ENCODE data around the gene COX5B. TPM values are rescaled to one million over a fixed set of nuclear protein-coding genes. Genes with fewer than 3 reads are reported as not detected.
"Not testable (repeated sequence)": the region's sequence is repeated elsewhere in the genome, so short reads cannot be mapped to it uniquely, and the experiment has no call there.

Gene COX5B
- total RNA-seq, 1 donor from 2014 or later, result 221 TPM

DNA sequence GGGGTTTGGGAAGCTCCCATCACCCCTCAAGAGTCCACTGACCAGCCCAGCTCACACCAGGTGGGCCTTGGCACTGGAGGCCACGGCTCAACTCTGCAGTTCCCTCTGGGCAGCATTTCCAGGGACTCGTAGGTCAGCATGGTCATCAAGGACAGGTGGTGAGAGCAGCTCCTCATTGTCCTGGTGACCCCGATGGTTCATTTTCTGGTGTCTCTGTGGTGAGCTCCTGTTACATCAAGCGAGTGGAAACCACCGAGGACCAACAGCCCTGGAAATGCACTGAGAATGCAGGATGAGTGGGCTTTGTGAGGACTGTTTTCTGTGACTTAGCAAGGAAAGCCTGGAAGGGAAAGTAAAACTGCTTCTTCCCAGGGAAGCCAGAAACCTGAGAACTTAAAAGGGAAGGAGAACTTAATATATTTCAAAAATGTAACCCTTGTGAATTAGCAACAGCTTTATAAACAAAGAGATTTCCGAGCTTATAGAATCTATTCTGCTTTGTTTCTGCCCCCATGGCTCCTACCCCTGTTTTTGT is 26.8 kb downstream of the COX5B start:
- not testable (repeated sequence) for DNase-seq (ENCODE audit: low spot score)

DNA sequence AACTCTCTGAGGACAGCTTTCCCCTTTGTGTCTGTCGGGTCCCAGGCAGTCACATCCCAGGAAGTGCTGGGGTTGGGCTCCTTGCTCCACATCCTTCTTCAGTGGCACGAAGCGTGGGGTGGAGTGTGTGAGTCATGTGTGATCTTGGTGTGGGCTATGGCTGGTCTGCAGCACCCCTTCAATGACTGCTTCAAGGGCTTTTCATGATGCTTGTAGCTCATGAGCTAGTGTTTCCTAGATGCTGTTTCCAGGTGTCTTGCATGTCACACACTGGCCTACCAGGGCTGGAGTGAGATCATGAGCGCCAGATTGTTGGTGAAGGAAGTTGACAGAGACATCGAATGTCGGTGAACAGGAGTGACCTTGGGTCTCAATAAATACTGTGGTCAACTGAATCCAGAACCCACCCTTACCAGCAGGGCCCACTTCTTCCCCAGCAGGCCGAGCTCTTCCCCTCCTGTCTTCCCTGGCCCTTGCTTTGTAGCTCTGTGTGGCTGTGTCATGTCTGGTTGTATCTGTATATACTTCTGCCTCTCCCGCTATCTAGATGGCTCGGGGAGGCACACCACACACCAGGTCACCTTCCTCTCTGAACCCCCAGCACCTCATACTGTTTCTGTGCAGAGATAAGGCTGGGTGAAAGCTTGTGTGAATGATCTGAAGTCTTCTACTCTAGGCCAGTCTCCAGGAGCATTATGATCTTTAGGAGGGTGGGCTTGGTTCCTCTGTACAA is 27.5 kb downstream of the COX5B start:
- no peak for DNase-seq (ENCODE audit: low spot score)

DNA sequence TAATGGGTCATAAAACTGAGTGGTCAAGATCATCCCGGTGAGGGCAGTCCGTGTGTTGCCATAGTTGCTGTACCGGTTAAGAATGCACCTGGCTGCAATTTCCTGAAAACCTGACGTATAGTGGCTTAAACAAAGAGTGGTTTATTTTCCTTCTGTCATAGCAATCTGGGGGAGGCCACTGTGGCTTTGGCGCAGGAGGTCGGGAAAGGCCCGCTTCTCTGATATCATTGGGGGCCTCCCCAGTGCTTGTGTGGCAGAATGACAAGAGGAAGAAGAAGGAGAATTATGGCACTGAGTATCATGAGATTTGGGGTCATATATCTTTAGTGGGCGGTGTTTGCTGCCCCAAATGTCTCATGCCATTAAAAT is 28.0 kb downstream of the COX5B start:
- no peak for DNase-seq (ENCODE audit: low spot score)

DNA sequence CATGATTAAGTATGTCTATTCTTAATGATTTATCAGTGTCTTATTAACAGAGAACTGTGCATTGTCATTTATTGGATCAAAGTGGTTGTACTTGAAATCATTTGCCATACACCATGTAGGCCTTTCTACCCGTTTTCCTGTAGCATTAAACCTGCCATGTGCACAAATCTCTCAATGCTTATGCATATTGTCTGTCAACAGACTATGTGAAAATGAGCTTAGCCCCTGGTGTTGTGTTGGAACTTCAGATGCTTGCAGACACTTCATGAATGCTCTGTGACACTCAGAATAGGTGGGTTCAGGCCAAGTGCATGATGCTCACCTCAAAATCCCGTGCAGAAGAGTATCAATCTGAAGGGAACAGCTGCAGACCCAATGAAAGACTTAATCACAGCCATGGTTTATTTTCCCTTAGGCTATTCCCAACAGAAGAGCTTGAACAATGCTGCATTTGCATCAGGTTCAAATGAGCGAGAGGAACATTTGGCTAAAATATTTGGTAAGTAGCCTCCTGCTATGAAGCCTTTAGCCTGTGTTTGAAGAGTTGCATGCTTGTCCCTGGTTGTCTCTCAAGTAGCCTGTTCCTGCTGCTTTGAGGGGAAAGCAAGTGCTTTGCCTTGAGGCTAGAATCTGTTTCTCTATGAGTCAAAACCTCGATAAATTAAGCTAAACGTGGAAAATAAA is 29.7 kb downstream of the COX5B start:
- DNase-seq (ENCODE audit: low spot score), result no peak

DNA sequence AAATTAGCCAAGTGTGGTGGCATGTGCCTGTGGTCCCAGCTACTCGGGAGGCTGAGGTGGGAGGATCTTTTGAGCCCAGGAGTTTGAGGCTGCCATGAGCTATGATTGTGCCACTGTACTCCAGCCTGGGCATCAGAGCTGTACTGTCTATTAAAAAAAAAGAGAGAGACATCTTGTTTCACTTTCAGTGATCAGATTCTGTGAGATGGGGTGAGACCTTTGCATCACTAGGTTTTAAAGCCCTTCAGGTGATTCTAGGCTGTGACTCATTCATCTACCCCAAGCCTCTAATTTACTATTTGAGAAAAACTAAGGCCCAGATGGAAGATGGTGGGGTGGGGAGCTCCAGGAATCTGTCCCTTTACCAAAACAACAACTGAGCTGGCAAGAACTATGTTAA is 30.8 kb downstream of the COX5B start:
- no peak for DNase-seq (ENCODE audit: low spot score)

DNA sequence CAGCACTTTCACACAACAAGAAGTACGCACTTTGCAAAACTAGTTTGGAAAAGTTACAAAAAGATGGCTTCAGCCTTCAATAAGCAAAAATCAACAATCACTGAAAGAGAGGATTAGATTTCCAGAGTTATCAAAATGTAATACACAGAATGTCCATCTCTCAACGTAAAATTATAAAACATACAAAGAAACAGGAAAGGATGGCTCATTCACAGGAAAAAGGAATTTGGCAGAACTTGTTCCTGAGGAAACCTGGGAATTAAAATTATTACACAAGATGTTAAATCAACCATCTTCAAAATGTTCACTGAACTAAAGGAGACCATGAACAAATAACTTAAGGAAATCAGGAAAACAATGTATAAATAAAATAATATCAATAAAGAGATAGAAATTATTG is 31.6 kb downstream of the COX5B start:
- DNase-seq (ENCODE audit: low spot score), result no peak

DNA sequence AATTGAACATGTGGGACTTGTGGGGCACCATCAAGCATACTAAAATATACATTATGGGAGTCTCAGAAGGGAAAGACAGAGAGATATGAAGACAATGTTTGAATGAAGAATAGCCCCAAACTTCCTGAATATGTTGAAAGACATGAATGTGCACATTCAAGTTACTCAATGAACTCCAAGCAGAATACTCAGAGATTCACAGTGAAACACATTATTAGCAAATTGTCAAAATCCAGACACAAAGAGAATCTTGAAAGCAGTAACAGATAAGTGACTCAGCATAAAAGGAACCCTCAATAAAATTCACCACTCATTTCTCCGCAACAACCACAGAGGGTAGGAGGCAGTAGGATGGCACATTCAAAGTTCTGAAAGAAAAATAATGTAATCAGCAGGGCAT is 32.4 kb downstream of the COX5B start:
- DNase-seq (ENCODE audit: low spot score), result no peak

DNA sequence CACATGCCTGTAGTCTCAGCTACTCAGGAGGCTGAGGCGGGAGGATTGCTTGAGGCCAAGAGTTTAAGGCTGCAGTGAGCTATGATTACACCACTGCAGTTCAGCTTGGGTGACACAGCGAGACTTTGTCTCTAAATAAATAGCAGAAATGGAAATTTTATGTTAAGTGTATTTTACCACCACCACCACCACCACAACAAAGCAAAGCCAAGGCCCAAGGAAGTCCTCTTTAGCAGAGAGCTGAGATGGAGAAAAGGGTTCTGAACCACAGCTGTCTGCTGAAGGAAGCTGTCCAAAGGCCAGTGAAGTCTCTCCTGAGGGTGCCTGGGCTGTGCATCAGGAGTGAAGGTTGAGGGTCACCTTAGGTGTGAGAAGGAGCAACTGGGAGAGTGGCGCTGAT is 41.4 kb downstream of the COX5B start:
- DNase-seq (ENCODE audit: low spot score), result not testable (repeated sequence)

DNA sequence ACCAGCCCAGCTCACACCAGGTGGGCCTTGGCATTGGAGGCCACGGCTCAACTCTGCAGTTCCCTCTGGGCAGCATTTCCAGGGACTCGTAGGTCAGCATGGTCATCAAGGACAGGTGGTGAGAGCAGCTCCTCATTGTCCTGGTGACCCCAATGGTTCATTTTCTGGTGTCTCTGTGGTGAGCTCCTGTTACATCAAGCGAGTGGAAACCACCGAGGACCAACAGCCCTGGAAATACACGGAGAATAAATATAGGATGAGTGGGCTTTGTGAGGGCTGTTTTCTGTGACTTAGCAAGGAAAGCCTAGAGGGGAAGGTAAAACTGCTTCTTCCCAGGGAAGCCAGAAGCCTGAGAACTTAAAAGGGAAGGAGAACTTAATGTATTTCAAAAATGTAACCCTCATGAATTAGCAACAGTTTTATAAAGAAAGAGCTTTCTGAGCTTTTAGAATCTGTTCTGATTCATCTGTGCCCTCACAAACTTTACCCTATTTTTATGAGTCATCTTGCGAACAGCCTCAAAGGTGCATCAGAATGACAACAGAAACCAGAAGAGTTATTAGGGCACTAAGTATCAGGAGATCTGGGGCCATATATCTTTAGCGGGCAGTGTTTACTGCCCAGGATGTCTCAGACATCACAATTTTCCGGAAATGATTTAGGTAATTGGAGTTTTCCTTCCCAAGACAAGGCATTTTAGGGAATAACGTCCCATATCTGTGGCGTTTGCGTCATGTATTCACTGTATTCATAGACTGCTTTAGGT is 42.4 kb downstream of the COX5B start:
- no peak for DNase-seq (ENCODE audit: low spot score)

DNA sequence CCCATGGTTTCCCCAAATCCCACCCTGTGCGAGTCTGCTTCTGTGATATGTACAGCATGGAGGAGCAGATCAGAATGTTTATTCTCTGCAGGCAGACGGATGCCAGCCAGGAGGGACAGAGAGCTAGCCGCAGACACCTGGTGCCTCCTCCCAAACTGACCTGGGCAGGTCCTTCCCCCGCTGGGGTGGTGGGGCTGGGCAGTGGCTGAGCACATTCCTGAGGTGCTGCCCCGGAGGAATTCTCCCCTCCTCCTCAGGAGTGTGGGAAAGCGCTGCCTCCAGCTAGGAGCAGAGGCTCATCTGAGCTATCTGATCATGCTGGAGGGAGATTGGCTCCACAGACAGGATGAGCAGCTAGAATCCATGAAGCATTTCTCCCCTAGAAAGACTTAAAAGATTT is 45.3 kb downstream of the COX5B start:
- peak; percentile 81 for DNase-seq (ENCODE audit: low spot score)

DNA sequence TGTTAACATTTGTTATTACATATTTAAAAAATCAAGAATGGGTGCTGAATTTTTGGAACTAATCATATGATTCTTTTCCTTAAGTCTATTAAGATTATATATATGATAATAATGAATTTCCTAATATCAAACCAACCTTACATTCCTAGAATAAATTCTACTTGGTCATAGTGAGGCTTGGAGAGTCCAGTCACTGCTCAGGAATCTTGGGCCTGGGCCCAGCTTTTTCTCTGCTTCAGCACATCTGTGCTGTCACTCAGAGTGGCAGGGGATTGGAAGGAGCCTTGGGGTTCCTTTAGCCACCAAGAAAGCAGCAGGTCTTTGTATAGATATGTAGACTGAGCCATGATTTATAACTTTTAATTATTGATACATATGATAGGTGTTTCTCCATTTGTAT is 47.6 kb downstream of the COX5B start:
- DNase-seq (ENCODE audit: low spot score), result no peak

DNA sequence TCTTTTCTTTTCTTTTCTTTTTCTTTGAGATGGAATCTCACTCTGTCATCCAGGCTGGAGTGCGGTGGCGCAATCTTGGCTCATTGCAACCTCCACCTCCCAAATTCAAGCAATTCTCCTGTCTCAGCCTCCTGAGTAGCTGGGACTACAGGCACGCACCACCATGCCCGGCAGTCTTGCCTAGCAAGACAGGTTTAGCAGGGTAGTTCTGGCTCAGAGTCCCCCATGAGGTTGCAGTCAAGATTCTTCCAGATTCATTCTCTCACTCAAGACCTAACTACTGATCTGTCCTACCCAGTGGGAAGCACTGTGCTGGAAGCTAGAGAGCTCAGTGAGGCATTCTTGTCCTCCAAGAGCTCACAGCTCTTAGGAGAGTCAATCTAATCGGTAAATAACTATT is 49.9 kb downstream of the COX5B start:
- DNase-seq (ENCODE audit: low spot score), result no peak

DNA sequence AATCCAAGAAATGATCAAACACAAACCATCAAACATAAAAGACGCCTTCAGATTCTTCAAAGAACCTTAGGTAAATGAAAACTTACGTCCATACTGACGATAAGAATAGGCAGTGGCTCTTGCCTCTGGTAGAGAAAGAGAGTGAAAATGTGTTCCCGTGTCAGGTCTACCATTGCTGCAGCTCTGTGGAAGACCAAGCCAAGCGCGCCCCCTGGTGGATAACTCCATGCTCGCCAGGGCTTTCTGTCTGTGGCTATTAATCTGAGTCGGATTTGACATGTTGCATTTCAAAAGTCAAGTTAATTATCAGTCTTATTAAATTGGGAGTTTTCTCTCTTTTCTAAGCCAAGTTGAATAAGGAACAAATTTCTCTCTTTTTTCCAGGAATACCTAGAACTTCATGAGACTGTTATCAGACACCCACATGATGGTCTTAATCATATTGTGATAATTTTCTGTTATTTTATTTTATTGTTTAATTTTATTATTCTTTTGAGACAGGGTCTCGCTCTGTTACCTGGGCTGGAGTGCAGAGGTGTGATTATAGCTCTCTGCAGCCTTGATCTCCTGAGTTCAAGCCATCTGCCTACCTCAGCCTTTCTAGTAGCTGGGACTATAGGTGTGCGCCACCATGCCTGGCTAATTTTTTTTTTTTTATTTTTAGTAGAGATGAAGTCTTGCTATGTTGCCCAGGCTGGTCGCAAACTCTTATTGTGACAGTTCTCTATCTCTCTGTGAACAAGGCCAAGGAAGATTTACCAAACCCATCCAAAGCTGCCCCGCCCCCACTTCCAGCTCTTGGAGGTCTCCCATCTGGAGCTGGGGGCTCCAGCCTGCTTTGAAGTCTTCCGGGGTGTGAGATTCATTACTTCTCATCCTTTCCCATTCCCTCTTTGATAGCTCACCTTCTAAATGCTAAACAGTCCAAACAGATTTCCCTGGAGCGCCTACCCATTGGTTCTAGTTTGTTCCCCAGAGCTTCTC is 51.7 kb downstream of the COX5B start:
- peak; percentile 96 for DNase-seq (ENCODE audit: low spot score)

Other genes starting within 250 kb of the COX5B start
- 16.1 TPM for gene ANKRD36B, start 56.2 kb upstream of the COX5B start, total RNA-seq
- 47.6 TPM for gene ACTR1B, start 18.0 kb downstream of the COX5B start, total RNA-seq
- gene C2orf92, start 23.7 kb downstream of the COX5B start, total RNA-seq, result 5.9 TPM
- 1.3 TPM for gene ZAP70, start 67.5 kb downstream of the COX5B start, total RNA-seq